AG09309 (cell line): ENCODE measurements around the gene L3MBTL3.
"Not testable (repeated sequence)": the region's sequence is repeated elsewhere in the genome, so short reads cannot be mapped to it uniquely, and the experiment has no call there.

ENCODE experiments used
- DNase-seq: peaks from one replicate; pipeline ENCODE4 v3.0.0-alpha.2; 2010; ENCODE audit warnings: low read depth
- H3K4me3 ChIP-seq: 2 replicates; pipeline ENCODE4 v1.5.1; 2011; ENCODE audit warnings: mild to moderate bottlenecking, low read depth, low read length, moderate library complexity; ENCODE audit not compliant: control insufficient read depth
- TF ChIP-seq, protein P1 (sequence below): IDR thresholded peaks from 2 replicates; pipeline ENCODE4 v1.5.1; 2011; ENCODE audit warnings: mild to moderate bottlenecking, low read depth, low read length, inconsistent platforms; ENCODE audit not compliant: insufficient read depth, control insufficient read depth; ENCODE audit errors: missing control alignments

Gene L3MBTL3

GRCh38 chr6:130140084-130140483 is 121.7 kb downstream of the L3MBTL3 start:
- TF ChIP-seq, protein P1, sequence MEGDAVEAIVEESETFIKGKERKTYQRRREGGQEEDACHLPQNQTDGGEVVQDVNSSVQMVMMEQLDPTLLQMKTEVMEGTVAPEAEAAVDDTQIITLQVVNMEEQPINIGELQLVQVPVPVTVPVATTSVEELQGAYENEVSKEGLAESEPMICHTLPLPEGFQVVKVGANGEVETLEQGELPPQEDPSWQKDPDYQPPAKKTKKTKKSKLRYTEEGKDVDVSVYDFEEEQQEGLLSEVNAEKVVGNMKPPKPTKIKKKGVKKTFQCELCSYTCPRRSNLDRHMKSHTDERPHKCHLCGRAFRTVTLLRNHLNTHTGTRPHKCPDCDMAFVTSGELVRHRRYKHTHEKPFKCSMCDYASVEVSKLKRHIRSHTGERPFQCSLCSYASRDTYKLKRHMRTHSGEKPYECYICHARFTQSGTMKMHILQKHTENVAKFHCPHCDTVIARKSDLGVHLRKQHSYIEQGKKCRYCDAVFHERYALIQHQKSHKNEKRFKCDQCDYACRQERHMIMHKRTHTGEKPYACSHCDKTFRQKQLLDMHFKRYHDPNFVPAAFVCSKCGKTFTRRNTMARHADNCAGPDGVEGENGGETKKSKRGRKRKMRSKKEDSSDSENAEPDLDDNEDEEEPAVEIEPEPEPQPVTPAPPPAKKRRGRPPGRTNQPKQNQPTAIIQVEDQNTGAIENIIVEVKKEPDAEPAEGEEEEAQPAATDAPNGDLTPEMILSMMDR = no peak
- H3K4me3 ChIP-seq = no peak overlapping the region
- no peak for DNase-seq

- DNase-seq = no peak
- TF ChIP-seq, protein P1 = no peak
- no peak overlapping the region for H3K4me3 ChIP-seq
Observed at GRCh38 chr6:130143709-130144108, 125.3 kb downstream of the L3MBTL3 start.

- H3K4me3 ChIP-seq = no peak overlapping the region
- no peak for DNase-seq
- TF ChIP-seq, protein P1 = no peak
Observed at GRCh38 chr6:130147111-130147510, 128.7 kb downstream of the L3MBTL3 start.

DNA sequence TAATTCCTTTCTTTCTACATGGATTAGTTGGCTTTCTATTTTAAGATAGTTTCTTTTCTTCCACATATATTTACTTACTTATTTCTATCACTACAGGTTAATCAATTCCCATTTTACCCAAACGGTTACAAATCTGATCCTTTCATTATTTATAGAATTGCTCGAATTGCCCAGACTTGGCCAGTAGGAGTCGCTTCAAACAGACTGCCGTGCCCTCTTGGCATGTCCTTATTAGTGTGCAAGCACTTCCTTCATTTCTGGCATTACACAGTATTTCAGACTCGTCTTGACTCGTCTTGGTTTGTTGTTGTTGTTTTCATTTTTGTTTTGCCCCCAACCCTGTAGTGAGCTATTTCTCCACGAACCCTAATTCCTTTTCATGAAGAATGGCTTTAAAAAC is 129.8 kb downstream of the L3MBTL3 start:
- TF ChIP-seq, protein P1 = peak; percentile 6
- DNase-seq = no peak
- H3K4me3 ChIP-seq = no peak overlapping the region

DNA sequence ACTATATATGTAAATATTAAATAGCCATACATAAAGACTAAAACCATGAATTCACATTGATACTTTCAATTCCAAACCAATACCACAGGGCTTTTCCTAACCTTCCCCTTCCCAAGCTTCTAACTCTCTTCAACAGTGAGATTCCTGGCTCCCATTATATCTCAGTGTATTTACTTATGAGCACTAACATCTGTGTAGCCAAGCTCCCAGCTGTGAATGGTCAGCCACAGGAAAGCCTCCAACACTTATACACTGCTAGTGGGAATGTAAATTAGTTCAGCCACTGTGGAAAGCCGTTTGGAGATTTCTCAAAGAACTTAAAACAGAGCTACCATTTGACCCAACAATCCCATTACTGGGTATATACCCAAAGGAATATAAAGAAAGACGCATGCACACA is 130.6 kb downstream of the L3MBTL3 start:
- not testable (repeated sequence) for DNase-seq, H3K4me3 ChIP-seq

DNA sequence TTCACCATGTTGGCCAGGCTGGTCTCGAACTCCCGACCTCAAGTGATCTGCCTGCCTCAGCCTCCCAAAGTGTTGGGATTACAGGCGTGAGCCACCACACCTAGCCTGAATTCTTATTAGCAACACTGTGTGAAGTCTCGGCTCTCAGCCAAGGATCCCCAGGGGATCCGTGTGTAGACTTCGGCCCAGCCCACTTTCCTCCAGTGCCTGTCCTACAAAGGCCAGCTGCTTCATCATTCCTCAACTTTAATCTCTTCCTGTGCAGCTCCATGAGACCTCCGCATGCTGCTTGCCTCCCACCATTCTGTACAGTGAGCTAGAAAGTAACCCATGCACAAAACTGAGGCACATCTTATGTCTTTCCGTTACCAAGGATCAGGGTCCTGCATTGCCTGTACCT is 132.5 kb downstream of the L3MBTL3 start:
- TF ChIP-seq, protein P1 = no peak
- no peak overlapping the region for H3K4me3 ChIP-seq
- DNase-seq = no peak

GRCh38 chr6:130152908-130153510 is 134.6 kb downstream of the L3MBTL3 start:
- no peak overlapping the region for H3K4me3 ChIP-seq
- TF ChIP-seq, protein P1 = no peak
- DNase-seq = no peak
